GM23248 (cell line): ENCODE results near the gene TNFRSF21. TPM values are rescaled to one million over a fixed set of nuclear protein-coding genes. Genes with fewer than 3 reads are reported as not detected.

Experiments
- DNase-seq: peaks from one replicate; pipeline ENCODE4 v3.0.0-alpha.2; 2015
- H2AFZ ChIP-seq: fragments of 200-600 bp; sonication (generic); 2 replicates; pipeline ENCODE4 v1.6.1; 2016; ENCODE audit warnings: antibody characterized with exemption
- H3F3A ChIP-seq: fragments of 200-600 bp; sonication (generic); 2 replicates; pipeline ENCODE4 v1.6.1; 2016; ENCODE audit warnings: mild to moderate bottlenecking, antibody characterized with exemption, mixed run types; ENCODE audit not compliant: insufficient read depth
- H3K27ac ChIP-seq: fragments of 200-600 bp; sonication (generic); 2 replicates; pipeline ENCODE4 v1.5.1; 2016; ENCODE audit warnings: mild to moderate bottlenecking
- H3K27me3 ChIP-seq: fragments of 200-600 bp; sonication (generic); replicated peaks from 2 replicates; pipeline ENCODE4 v1.6.1; 2016; ENCODE audit warnings: mild to moderate bottlenecking; ENCODE audit not compliant: insufficient read depth
- H3K36me3 ChIP-seq: fragments of 200-600 bp; sonication (generic); 2 replicates; pipeline ENCODE4 v1.6.1; 2016; ENCODE audit warnings: low read depth, mild to moderate bottlenecking
- H3K4me1 ChIP-seq: fragments of 200-600 bp; sonication (generic); 2 replicates; pipeline ENCODE4 v1.6.1; 2016; ENCODE audit warnings: mild to moderate bottlenecking; ENCODE audit not compliant: insufficient read depth
- H3K4me2 ChIP-seq: fragments of 200-600 bp; sonication (generic); one replicate; pipeline ENCODE4 v1.6.1; 2016; ENCODE audit warnings: mild to moderate bottlenecking; ENCODE audit not compliant: unreplicated experiment
- H3K4me3 ChIP-seq: fragments of 200-600 bp; sonication (generic); 2 replicates; pipeline ENCODE4 v1.5.1; 2016; ENCODE audit warnings: mild to moderate bottlenecking
- H3K79me2 ChIP-seq: fragments of 200-600 bp; sonication (generic); 2 replicates; pipeline ENCODE4 v1.6.1; 2016; ENCODE audit warnings: mild to moderate bottlenecking; ENCODE audit not compliant: insufficient read depth
- H3K9ac ChIP-seq: fragments of 200-600 bp; sonication (generic); 2 replicates; pipeline ENCODE4 v1.6.1; 2016; ENCODE audit warnings: mild to moderate bottlenecking
- H3K9me2 ChIP-seq: fragments of 200-600 bp; sonication (generic); 2 replicates; pipeline ENCODE4 v1.6.1; 2016; ENCODE audit warnings: mixed run types, mild to moderate bottlenecking, moderate library complexity; ENCODE audit not compliant: insufficient read depth
- H3K9me3 ChIP-seq: fragments of 200-600 bp; sonication (generic); one replicate; pipeline ENCODE4 v1.6.1; 2017; ENCODE audit warnings: low read depth
- H4K20me1 ChIP-seq: fragments of 200-600 bp; sonication (generic); 2 replicates; pipeline ENCODE4 v1.6.0; 2016; ENCODE audit not compliant: insufficient read depth
- EZH2 ChIP-seq: fragments of 200-600 bp; sonication (generic); IDR thresholded peaks from 2 replicates; pipeline ENCODE4 v1.6.1; 2018; ENCODE audit warnings: antibody characterized with exemption, mild to moderate bottlenecking; ENCODE audit not compliant: insufficient read depth, poor library complexity, severe bottlenecking
- EZH2phosphoT487 ChIP-seq: fragments of 200-600 bp; sonication (generic); IDR thresholded peaks from 2 replicates; pipeline ENCODE4 v1.6.1; 2018; ENCODE audit warnings: antibody characterized with exemption, moderate library complexity, mild to moderate bottlenecking, low read depth; ENCODE audit not compliant: insufficient read depth
- WGBS, 2 experiments: methylation state at CpG; one replicate each; pipeline ENCODE4 v1.1.6; 2015 to 2017; ENCODE audit warnings: low lambda C conversion rate in 2 of 2, low coverage in 1 of 2; ENCODE audit errors: missing lambda C conversion rate in 2 of 2; 5-methylcytosine and 5-hydroxymethylcytosine counted together
- in situ Hi-C: fragments of 300-500 bp; cut with MboI; formaldehyde crosslinking; loops from 2 replicates; pipeline ENCODE4 v1.15.0; 2020
- polyA plus RNA-seq: library from polyadenylated mRNA; unstranded; fragments of >200 nt; fragmentation: Nextera tagmentation; extraction: Ambion mirVana; gene quantifications from 2 replicates; pipeline ENCODE4 v1.2.1, GENCODE V29; 2016
- total RNA-seq: library from RNA; depleted of rRNA; stranded (reverse); fragments of >200 nt; shearing (Covaris generic); gene quantifications from 2 replicates; pipeline ENCODE4 v1.2.3, GENCODE V29; 2014

TNFRSF21 gene
- total and polyA plus RNA-seq, 2 experiments from 2014 or later, result 3.9 to 8.4 TPM

- H3K27ac ChIP-seq, result no peak overlapping the region
- no peak overlapping the region for H3K4me2 ChIP-seq
- H3F3A ChIP-seq, result no peaks in the 10 kb centered on the region
- H3K9me2 ChIP-seq, result no peaks in the 10 kb centered on the region
- no peak overlapping the region for H2AFZ ChIP-seq
- no peak overlapping the region for H3K4me3 ChIP-seq
- WGBS, 2 experiments, result 30 to 40% methylated on average over 5 of the region's 5 CpGs
- DNase-seq, result no peak
- in situ Hi-C loops, result no loop called here
- no peaks in the 10 kb centered on the region for H3K4me1 ChIP-seq
- no peak overlapping the region for H3K9ac ChIP-seq
- no peaks in the 10 kb centered on the region for H3K79me2 ChIP-seq
- no peak for TF ChIP-seq EZH2
- TF ChIP-seq EZH2phosphoT487, result no peak
- no peaks in the 10 kb centered on the region for H4K20me1 ChIP-seq
- H3K36me3 ChIP-seq, result no peaks in the 10 kb centered on the region
- H3K9me3 ChIP-seq, result no peaks in the 10 kb centered on the region
- H3K27me3 ChIP-seq, result no peaks in the 10 kb centered on the region
Measured at GRCh38 chr6:47268572-47269187, 41.0 kb downstream of the TNFRSF21 start.

- no peaks in the 10 kb centered on the region for H3K27me3 ChIP-seq
- TF ChIP-seq EZH2phosphoT487 (no peak), EZH2 (no peak)
- DNase-seq, result no peak
- H3K4me3 ChIP-seq, result no peak overlapping the region
- H3K4me2 ChIP-seq, result no peak overlapping the region
- H3K79me2 ChIP-seq, result no peaks in the 10 kb centered on the region
- H3K9ac ChIP-seq, result no peak overlapping the region
- in situ Hi-C loops, result no loop called here
- no peaks in the 10 kb centered on the region for H3K4me1 ChIP-seq
- WGBS, 2 experiments, result 70% methylated on average over 6 of the region's 6 CpGs
- no peaks in the 10 kb centered on the region for H3K9me2 ChIP-seq
- H4K20me1 ChIP-seq, result no peaks in the 10 kb centered on the region
- no peaks in the 10 kb centered on the region for H3F3A ChIP-seq
- H3K27ac ChIP-seq, result no peak overlapping the region
- no peak overlapping the region for H2AFZ ChIP-seq
- no peaks in the 10 kb centered on the region for H3K9me3 ChIP-seq
- no peaks in the 10 kb centered on the region for H3K36me3 ChIP-seq
Measured at GRCh38 chr6:47267301-47267700, 42.4 kb downstream of the TNFRSF21 start.

GRCh38 chr6:47265971-47266370 is 43.7 kb downstream of the TNFRSF21 start:
- H2AFZ ChIP-seq, result no peak overlapping the region
- no peaks in the 10 kb centered on the region for H3K27me3 ChIP-seq
- no peaks in the 10 kb centered on the region for H4K20me1 ChIP-seq
- TF ChIP-seq EZH2, result no peak
- H3K9me2 ChIP-seq, result no peaks in the 10 kb centered on the region
- H3K4me3 ChIP-seq, result no peak overlapping the region
- no peaks in the 10 kb centered on the region for H3K9me3 ChIP-seq
- no peak overlapping the region for H3K27ac ChIP-seq
- H3K36me3 ChIP-seq, result no peaks in the 10 kb centered on the region
- 13 to 16% methylated on average over 2 of the region's 2 CpGs for WGBS, 2 experiments
- in situ Hi-C loops, result no loop called here
- no peak overlapping the region for H3K9ac ChIP-seq
- no peaks in the 10 kb centered on the region for H3F3A ChIP-seq
- H3K4me2 ChIP-seq, result no peak overlapping the region
- H3K4me1 ChIP-seq, result no peaks in the 10 kb centered on the region
- H3K79me2 ChIP-seq, result no peaks in the 10 kb centered on the region
- no peak for DNase-seq

GRCh38 chr6:47264775-47265184 is 44.9 kb downstream of the TNFRSF21 start:
- 24 to 30% methylated on average over 3 of the region's 3 CpGs for WGBS, 2 experiments
- H3K79me2 ChIP-seq, result no peaks in the 10 kb centered on the region

GRCh38 chr6:47263268-47263667 is 46.4 kb downstream of the TNFRSF21 start:
- Histone ChIP-seq H4K20me1 (no peaks in the 10 kb centered on the region), H3K4me1 (no peaks in the 10 kb centered on the region), H3K27ac (no peak overlapping the region), H3K9ac (no peak overlapping the region), H3K4me3 (no peak overlapping the region), H3K27me3 (no peaks in the 10 kb centered on the region), H3K36me3 (no peaks in the 10 kb centered on the region), H3K9me2 (no peaks in the 10 kb centered on the region), H3K9me3 (no peaks in the 10 kb centered on the region), H3K79me2 (no peaks in the 10 kb centered on the region), H3F3A (no peaks in the 10 kb centered on the region), H2AFZ (no peak overlapping the region), H3K4me2 (no peak overlapping the region)
- TF ChIP-seq EZH2phosphoT487 (no peak), EZH2 (no peak)
- DNase-seq, result no peak
- in situ Hi-C loops, result no loop called here
- 20 to 22% methylated on average over 4 of the region's 4 CpGs for WGBS, 2 experiments

More at GRCh38 chr6:47264775-47265184, 44.9 kb downstream of the TNFRSF21 start:
- Histone ChIP-seq H3F3A (no peaks in the 10 kb centered on the region), H3K27me3 (no peaks in the 10 kb centered on the region), H3K4me2 (no peak overlapping the region), H3K9me3 (no peaks in the 10 kb centered on the region), H3K4me3 (no peak overlapping the region), H3K4me1 (no peaks in the 10 kb centered on the region), H3K36me3 (no peaks in the 10 kb centered on the region), H4K20me1 (no peaks in the 10 kb centered on the region), H2AFZ (no peak overlapping the region), H3K27ac (no peak overlapping the region), H3K9me2 (no peaks in the 10 kb centered on the region), H3K9ac (no peak overlapping the region)
- DNase-seq, result no peak
- in situ Hi-C loops, result no loop called here
- no peak for TF ChIP-seq EZH2phosphoT487
- no peak for TF ChIP-seq EZH2
